ENCODE data around the gene EPHB1.

EPHB1 gene

GRCh38 chr3:134854254-134854653 lies 59.2 kb downstream of the EPHB1 start:
- no peak for DNase-seq

GRCh38 chr3:134857356-134857755 lies 62.3 kb downstream of the EPHB1 start:
- no peak for DNase-seq

GRCh38 chr3:134857776-134858362 lies 62.8 kb downstream of the EPHB1 start:
- DNase-seq: no peak

DNA sequence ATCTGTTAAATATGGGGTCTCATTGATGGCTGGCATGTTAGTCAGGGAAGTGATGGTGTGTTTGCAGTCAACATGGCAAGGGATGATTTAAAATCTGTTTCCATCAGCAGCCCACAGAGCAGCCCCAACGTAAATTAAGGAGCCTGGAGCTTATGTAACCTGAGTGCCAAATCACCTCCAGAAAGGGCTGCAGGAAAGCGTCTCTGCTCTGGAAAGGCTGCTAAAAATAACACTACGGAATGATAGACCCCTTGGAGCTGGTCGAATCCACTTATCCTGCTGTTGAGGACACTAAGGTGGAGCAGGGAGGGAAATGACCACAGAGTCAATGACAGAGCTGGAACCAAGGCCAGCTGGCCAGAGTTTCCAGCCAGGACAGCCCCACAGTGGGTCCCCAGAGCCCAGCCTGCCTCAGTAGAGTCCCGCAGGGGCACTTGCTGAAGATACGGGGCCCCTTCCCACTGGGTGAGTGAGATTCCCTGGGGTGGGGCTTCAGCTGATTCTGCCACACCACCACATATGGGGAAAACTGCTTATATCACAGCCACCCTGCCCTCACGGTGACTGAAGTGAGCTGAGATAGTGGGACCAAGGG lies 63.5 kb downstream of the EPHB1 start:
- DNase-seq: no peak

DNA sequence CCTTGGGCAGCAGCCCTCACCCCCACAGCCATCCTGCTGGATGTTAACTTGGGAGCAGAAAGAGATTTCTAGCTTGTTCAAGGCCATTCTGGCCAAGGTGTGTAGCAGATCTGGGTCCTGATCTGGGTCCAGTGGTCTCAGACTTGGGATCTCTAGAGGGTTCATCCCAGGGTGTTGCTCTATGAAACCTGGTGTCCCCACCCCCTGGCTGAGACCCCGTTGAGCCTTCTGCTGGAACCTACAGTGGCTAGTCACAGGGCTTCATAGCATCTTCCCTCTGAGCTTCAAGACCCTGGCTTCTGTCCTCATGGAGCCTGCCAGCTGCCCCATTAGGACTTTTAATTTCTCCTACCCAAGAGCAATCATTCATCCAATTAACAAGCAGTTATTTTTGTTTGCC lies 64.3 kb downstream of the EPHB1 start:
- DNase-seq: no peak

DNA sequence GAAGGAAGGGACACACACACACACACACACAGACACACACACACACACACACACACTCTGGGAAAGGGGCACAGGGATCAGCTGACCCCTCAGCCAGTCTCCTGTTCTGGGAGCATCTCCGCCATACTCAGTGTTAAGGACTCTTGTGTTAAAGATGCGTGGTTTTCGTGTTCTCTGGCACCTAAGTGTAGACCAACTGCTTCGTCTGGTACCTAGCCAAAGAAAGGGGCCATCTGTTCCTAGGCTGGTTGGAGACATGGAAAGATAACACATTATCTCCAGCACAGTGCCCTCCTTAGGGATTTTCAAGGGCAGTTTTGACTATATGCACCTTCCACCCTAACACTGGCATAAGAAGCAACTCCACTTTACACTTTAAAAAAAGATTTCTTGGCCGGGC lies 65.1 kb downstream of the EPHB1 start:
- DNase-seq: no peak

DNA sequence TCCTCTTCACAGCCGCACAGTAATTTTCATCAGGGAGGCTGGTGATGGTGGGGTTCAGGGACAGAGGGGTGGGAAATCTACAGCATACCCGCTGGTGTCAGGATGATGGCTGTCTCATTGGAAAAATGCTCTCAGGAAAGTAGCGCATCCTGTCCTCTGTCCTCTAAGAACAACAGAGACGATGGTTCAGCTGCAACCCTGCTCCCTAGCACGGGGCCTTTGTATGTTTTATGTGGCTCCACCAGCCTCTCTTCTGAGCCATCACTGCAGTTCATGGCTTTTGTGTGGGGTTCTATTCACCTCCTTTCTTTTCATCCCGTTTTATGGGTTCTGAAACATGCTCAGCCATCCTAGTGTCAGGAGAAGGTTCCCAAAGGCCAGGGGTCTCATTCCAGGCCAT lies 68.9 kb downstream of the EPHB1 start:
- DNase-seq: no peak

GRCh38 chr3:134864636-134865035 lies 69.6 kb downstream of the EPHB1 start:
- no peak for DNase-seq

DNA sequence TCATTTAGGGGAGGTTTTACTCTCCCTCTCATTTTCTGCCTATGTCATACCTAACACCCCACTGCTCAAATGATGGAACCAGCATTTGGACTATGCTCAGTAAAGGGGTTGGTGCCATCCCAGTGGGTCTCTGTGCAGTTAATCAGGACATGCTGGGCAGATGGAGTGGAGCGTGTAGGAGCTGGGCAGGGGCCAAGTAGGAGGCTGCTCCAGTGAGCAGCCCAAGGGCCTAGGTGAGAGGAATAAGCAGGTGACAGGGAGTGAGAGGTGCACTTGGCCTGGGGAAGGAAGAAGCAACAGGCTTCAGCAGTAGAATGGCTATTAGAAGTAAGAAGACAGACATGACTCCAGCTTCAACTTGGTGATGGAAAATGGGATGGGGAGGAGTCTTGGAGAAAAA lies 72.2 kb downstream of the EPHB1 start:
- no peak for DNase-seq

DNA sequence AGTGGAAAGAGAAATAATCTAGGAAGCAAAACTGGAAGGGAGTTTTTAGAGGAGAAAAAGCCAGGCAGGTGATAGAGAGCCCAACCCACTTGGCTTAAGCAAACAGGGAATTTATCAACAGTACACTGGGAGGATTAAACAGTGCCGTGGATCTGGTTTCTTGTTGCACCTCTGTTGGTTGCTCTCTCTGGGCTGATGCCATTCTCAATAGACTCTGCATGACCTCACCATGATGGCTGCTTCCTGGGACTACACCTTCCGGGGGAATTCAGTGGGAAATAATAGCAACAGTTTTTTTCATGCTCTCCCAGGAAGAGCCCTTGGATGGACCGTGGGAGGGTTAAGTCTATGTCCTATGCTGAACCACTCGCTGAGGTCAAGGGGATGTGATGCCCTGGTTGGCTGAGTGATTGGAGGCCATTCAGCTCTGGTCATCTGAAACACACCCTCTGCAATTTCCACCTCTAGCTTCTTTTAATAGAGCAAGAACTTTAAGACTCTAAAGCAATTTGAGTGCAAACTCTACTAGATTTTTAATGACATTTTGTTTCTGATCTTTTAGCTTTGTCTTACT lies 74.2 kb downstream of the EPHB1 start:
- DNase-seq: peak; percentile 85

- DNase-seq: no peak
Measured at GRCh38 chr3:134871818-134872217, 76.8 kb downstream of the EPHB1 start.

DNA sequence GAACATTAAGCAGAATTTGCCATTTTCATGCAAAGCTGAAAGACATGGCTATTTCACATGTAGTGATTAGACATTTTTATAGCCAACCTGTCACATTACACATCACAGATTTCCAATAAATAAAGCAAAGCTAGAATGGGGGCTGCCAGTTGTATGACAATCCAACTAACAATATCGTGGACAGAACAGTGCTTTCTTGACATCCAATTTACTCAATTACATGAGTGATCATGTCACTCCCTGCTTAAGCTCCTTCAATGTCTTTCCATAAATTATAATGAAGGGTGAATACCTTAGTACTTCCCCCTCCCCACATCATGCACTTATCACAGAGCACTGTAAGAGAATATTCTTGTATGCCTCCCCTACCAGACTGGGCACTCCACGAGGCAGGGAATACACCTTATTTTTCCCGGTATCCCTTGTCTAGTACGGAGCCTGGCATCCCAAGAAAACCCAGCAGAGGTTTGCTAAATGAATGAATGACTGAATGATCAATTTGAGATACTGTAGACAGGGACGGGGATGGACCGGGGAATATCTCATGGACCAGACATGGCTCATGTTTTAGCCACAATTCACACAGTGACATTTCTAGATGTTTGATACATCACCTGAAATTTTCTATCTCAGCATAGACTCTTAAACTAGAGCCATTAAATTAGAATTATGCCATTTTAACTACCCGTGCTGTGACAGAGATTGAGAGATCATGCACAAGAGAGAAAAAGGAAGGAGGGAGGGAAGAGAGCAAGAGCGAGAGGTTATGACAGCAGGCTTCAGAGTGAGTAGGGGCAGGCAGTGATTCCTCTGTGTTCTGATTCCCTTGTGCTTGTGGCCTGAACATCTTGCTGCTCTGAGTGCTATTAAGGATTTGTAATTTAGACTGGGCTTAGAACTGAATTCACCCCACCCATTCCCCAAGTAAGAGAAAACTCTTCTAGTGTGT lies 77.7 kb downstream of the EPHB1 start:
- no peak for DNase-seq

DNA sequence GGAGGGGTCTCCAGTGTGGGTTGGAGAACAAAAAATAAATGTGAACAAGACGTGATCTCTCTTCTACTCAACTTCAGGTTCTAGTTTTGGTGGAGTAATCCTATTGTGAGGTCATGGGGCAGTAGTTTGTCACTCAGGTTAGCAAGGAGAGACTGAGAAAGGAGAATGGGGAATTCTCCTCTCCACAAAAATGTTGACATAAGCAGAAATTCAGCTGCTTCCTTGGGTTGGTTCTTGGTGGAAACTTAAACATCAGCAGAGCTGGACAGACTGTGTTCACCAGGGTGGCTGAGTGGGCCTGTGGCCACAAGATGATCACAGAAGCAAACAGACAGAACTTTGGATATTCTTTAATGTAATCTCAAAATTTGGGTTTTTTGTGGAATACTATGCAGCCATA lies 78.7 kb downstream of the EPHB1 start:
- DNase-seq: no peak

- peak; percentile 38 for DNase-seq
Measured at GRCh38 chr3:134874737-134875413, 79.8 kb downstream of the EPHB1 start.

GRCh38 chr3:134876836-134877235 lies 81.8 kb downstream of the EPHB1 start:
- DNase-seq: no peak

DNA sequence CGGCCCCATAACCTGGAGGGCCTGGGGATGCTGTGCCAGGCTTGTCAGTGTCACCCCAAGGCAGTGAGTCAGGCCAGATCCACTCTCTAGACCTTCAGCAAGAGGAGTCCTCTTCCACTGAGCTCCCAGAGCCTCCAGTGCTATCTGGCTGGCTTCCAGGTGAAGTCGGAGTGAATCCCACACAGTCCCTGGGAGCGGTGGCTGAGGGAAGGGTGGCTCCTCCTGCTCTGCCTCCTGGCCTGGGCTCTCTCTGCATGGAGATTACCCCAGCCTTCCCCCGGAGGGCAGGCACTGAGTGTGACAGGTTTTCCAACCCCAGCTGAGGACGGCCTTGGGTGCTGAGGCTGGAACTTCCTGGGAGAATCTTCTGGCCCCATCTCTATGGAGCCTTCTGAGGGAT lies 82.7 kb downstream of the EPHB1 start:
- DNase-seq: no peak

- DNase-seq: no peak
Measured at GRCh38 chr3:134879990-134880389, 84.9 kb downstream of the EPHB1 start.

DNA sequence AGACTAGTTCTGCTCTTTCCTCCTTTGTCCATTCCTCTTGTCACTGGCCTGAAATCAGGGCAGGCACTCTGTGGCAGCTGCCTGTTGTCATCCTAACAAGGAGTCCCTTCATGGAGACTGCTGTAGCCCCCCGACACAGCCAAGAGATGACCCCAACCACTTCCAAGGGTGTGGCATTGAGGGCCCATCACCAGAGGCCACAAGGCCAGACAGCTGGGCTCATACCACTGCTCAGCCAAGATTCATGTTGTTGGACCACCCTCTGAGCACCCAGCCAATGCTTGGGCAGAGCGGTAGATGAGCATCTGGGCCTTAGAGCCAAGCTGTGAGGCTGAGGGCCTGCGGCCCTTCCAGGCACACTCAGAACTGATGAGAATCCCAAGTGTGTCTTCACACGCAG lies 85.4 kb downstream of the EPHB1 start:
- DNase-seq: no peak

- DNase-seq: no peak
Measured at GRCh38 chr3:134881305-134881704, 86.2 kb downstream of the EPHB1 start.

- DNase-seq: no peak
Measured at GRCh38 chr3:134883697-134884385, 88.8 kb downstream of the EPHB1 start.

DNA sequence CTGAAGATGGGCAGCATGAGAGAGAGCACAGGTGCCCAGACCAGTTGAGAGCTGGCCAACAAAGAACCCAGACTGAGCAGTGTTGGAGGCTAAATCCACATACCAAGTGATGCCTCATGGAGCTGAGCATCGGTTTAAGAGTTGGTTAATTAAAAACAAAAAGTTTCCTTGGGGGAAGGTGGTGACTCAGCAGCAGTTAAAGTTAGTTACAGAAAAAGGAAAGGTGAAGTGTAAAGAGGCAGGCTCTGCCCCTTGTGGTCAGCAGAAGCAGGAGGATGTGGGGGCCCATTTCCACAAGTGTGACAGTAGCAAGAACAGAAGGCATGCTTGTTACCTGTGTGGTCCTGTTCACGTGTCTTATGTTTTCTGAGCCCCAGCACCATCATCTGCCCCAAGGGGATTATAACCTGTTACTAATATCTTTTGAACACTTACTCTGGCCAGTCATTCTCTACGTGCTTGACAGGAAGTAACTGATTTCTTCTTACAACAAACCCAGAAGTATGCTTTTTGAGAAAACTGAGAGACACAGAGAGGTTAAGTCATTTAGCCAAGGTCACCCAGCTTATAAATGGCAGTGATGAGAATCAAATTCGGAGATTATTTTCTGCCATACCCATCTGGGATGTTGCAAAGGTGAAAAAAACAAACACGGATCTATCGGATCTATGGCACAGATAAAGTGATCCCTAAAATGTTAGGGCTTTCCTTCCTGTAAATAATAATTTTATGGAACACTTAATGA lies 91.0 kb downstream of the EPHB1 start:
- no peak for DNase-seq

GRCh38 chr3:134886991-134887390 lies 91.9 kb downstream of the EPHB1 start:
- DNase-seq: no peak

Data from NCI-H2029 treated with DMSO at 0.1 percent for 48 hours (cell line).